SW 1271 (cell line): ENCODE results near the gene SKOR1.

Experiments
- DNase-seq, 2 experiments: peaks; one replicate each; lab custom pipeline; 2025; lab: John Stamatoyannopoulos, UW

SKOR1 gene

GRCh38 chr15:67818464-67818863, 6.8 kb upstream of the SKOR1 start:
- no peak for DNase-seq

GRCh38 chr15:67819636-67820035, 5.7 kb upstream of the SKOR1 start:
- DNase-seq: no peak

- no peak for DNase-seq
Observed at GRCh38 chr15:67820122-67820991, 5.0 kb upstream of the SKOR1 start.

GRCh38 chr15:67820992-67821783, 4.1 kb upstream of the SKOR1 start:
- no peak for DNase-seq

- no peak for DNase-seq
Observed at GRCh38 chr15:67821784-67822440, 3.4 kb upstream of the SKOR1 start.

GRCh38 chr15:67822537-67823313, 2.6 kb upstream of the SKOR1 start:
- DNase-seq: no peak

GRCh38 chr15:67823314-67824196, 1.8 kb upstream of the SKOR1 start:
- DNase-seq: no peak

- no peak for DNase-seq
Observed at GRCh38 chr15:67824197-67824968, 926 bp upstream of the SKOR1 start.

- DNase-seq: no peak
Observed at GRCh38 chr15:67825881-67826716, 790 bp downstream of the SKOR1 start.

- no peak for DNase-seq
Observed at GRCh38 chr15:67826717-67827561, 1.6 kb downstream of the SKOR1 start.

- no peak for DNase-seq
Observed at GRCh38 chr15:67827562-67828277, 2.4 kb downstream of the SKOR1 start.

GRCh38 chr15:67828278-67828968, 3.1 kb downstream of the SKOR1 start:
- DNase-seq: no peak

GRCh38 chr15:67828969-67829646, 3.8 kb downstream of the SKOR1 start:
- no peak for DNase-seq

- no peak for DNase-seq
Observed at GRCh38 chr15:67829647-67830504, 4.6 kb downstream of the SKOR1 start.

- no peak for DNase-seq
Observed at GRCh38 chr15:67831363-67831762, 6.1 kb downstream of the SKOR1 start.
